DMS 273 treated with DMSO at 0.1 percent for 48 hours (cell line): Measurements from ENCODE around the gene OR4K13.

Source experiments
- DNase-seq: peaks from one replicate; lab custom pipeline; 2025; lab: John Stamatoyannopoulos, UW

Gene OR4K13

GRCh38 chr14:20035938-20036337 is at the start of gene OR4K13:
Gene OR4K13, minus strand, starts transcription at chr14:20036038. Its CDS starts 1,280 bp downstream, at chr14:20034758.
- no peak for DNase-seq

GRCh38 chr14:20059745-20060144 is 23.9 kb upstream of the OR4K13 start, which contains the start of gene OR4L1:
Gene OR4L1, plus strand, starts transcription at chr14:20060045. Its CDS starts 0 bp downstream, at chr14:20060045.
- DNase-seq, result no peak

GRCh38 chr14:20048202-20048601 is 12.4 kb upstream of the OR4K13 start:
- no peak for DNase-seq

GRCh38 chr14:20044243-20044642 is 8.4 kb upstream of the OR4K13 start:
- no peak for DNase-seq

- no peak for DNase-seq
These were observed 389 bp downstream of the OR4K13 start for GRCh38 chr14:20035449-20035848.

- no peak for DNase-seq
These were observed 4.8 kb downstream of the OR4K13 start for GRCh38 chr14:20031058-20031457.

- no peak for DNase-seq
These were observed 16.5 kb downstream of the OR4K13 start, which contains the start of gene OR4K14 for GRCh38 chr14:20019257-20019865. Gene OR4K14, minus strand, starts transcription at chr14:20019307. Its CDS starts 4,114 bp downstream, at chr14:20015193.

GRCh38 chr14:20008156-20008555 is 27.7 kb downstream of the OR4K13 start:
- no peak for DNase-seq

- DNase-seq, result no peak
These were observed 33.5 kb downstream of the OR4K13 start for GRCh38 chr14:20002319-20002718.

- no peak for DNase-seq
These were observed 34.0 kb downstream of the OR4K13 start, which contains the start of gene OR4Q2 for GRCh38 chr14:20001863-20002262. Gene OR4Q2, plus strand, starts transcription at chr14:20002163.

- DNase-seq, result no peak
These were observed 42.4 kb downstream of the OR4K13 start for GRCh38 chr14:19993438-19993837.
